ENCODE measurements around the gene SLC13A5.
"Not testable (repeated sequence)": the region's sequence is repeated elsewhere in the genome, so short reads cannot be mapped to it uniquely, and the experiment has no call there.

The SLC13A5 gene

DNA sequence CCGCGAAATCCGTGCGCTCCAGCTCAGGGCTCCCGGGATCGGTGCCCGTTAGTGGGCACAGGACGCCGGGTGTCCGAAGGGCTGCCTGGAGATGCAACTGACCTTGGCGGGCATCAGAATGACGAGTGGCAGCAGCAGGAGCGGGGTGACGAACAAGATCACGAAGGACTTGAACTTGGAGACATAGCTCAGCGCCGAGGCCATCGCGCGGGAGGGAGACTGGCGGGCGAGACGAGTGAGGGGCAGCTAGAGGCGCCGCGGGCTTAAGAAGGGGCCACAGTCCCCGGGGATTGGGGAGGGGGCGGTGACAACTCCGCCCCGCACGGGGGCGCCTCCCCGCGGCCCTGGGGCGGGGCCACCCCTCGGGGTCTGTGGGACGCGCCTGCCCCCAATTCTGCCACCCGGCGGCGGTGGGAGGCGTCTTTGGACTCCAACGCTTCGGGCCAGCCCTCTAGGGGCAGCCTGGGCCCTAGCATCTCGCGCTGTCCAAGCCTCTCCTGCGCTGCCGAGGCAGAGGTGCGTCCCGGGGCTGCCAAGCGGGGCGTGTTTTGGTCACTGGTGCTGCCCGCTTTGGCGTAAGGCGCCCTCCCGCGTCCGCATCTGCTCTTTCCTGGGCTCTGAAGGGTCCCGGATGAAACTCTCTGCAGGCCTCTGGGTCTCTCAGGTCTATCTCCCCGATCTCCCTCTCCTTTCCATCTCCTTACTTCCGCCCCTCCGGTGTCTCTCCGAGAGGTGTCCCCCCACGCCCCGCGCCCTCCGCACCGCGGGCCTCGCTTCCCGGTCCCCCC is at the start of gene SLC13A5:
TSS of gene SLC13A5 (minus strand) at position 240 of the 788 bp plus-strand sequence. CDS start at position 204, 36 bp downstream.
- no peak for DNase-seq (ENCODE audit: low read depth)

GRCh38 chr17:6761779-6762178 is 48.6 kb upstream of the SLC13A5 start:
- DNase-seq (ENCODE audit: low read depth) = no peak

DNA sequence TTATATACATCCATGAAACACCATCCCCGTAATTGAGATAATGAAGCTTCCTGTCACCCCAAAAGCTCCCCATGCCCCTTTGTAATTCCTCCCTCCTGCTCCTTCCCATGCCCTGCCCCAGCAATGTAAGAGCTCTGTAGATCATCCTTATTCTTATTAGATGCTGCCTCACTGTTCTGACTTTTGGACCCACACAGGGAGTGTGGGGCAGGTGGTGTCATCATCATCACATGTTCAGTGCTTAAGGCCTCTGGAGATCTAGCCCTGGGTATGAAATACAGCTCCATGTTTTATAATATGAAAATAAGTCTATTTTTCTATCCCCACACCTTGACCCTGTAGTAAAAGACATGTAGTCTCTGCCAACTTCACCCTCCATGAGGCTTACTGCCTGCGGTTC is 44.6 kb upstream of the SLC13A5 start:
- no peak for DNase-seq (ENCODE audit: low read depth)

GRCh38 chr17:6756425-6757031 is 43.4 kb upstream of the SLC13A5 start:
- no peak for DNase-seq (ENCODE audit: low read depth)

DNA sequence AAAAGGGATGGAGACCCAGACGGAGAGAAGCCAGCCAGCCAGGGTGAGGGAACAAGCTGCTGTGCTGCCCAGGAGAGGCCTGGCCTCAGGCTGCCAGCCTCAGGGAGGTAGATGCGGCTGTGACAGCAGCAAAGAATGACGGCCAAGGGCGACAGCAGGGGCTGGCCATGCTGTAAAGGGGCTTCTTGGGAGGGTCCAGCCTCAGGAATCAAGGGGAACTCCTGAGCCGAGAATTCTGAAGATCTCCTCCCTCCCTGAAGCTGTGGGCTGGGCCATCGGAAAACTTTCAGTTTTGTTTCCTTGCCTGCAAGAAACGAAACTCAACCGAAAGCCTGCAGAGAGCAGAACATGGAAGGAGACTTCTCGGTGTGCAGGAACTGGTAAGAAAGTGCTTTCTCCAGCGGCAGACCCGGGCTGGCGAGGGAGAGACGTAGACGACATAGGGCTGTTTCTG is 42.6 kb upstream of the SLC13A5 start, which contains the start of gene XAF1:
TSS of gene XAF1 (plus strand) at position 316 of the 454 bp plus-strand sequence. CDS start at position 349, 33 bp downstream.
- peak; percentile 30 for DNase-seq (ENCODE audit: low read depth)

GRCh38 chr17:6755281-6755680 is 42.1 kb upstream of the SLC13A5 start:
- DNase-seq (ENCODE audit: low read depth) = no peak

DNA sequence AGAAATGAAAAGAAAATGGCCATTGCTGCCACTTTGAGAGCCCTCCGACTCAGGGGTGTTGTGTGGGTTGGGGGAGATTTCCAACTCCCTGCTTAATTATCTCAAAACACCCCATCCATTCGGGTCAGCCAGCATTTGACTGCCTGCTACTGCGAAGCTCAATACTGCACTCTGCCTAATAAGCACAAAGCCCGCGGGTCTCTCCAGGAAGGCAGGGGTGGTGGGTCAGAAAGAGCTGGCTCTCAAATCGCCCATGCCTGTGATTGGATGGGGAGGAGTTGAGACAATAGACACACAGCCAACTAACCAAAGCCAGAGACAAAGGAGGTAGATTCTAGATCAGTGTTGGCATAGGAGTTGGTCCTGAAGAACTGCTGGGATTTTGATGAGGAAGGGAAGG is 40.4 kb upstream of the SLC13A5 start:
- no peak for DNase-seq (ENCODE audit: low read depth)

- DNase-seq (ENCODE audit: low read depth) = peak; percentile 30
Measured at GRCh38 chr17:6753006-6753445, 39.9 kb upstream of the SLC13A5 start.

DNA sequence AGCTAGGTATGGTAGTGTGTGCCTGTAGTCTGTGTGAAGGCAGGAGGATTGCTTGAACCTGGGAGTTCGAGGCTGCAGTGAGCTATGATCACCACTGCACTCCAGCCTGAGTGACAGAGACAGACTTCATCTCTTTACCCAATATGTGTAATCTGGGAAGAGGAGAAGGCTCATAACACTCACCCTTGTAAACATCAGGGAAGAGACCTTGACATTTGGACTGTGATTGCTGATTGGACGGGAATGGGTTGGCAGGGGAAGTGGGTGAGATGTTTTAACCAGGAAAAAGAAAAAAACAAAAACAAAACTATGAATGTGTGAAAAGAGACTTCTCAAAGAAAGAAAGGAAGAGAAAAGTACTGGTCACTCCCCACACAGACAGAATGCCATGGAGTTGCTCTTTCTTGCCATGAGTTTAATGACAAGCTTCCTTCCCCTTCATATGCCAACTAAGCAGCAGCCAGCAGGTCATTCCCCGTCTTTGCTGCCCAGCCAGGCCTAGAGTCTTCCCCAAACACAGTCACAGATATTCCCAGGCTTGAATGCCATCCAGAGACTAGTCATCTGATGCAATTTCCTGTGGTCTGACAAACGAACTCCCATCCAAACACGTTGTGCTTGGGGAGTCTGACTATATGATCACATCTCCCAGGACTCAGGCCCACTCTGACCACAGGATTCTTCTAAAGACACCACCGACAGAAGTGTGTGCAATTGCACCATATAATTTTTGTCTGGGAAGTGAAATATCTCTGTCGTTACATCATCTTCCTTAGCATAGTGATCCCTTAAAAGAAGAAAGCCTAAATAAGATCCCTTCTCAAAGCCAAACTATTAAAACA is 39.1 kb upstream of the SLC13A5 start:
- DNase-seq (ENCODE audit: low read depth) = no peak

DNA sequence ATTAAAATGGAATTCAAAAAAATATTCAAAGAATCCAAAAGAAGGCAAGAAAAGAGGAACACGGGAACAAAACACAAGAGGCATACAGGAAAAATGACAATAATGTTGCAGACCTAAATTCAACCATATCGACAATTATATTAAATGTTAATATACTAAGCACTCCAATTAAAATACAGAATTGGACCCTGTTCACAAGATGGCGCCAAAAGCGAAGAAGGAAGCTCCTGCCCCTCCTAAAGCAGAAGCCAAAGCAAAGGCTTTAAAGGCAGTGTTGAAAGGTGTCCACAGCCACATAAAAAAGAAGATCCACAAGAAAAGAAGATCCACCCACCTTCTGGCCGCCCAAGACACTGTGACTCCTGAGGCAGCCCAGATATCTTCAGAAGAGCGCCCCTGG is 36.4 kb upstream of the SLC13A5 start:
- no peak for DNase-seq (ENCODE audit: low read depth)

DNA sequence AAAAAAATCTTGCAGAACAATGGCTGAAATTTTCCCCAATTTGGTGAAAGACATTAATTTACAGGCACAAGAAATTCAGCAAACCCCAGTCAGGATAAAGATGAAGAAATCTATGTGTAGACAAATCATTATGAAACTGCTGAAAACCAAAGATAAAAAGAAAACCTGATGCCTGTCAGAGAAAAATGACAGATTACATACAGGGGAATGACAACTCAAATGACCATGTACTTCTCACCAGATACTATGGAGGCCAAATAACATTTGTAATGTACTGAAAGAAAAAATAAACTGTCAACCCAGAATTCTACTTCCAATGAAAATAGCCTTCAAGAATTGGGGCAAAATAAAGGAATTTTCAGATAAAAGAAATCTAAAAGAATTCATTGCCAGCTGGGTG is 35.4 kb upstream of the SLC13A5 start:
- no peak for DNase-seq (ENCODE audit: low read depth)

- DNase-seq (ENCODE audit: low read depth) = not testable (repeated sequence)
Measured at GRCh38 chr17:6746665-6747064, 33.5 kb upstream of the SLC13A5 start.

DNA sequence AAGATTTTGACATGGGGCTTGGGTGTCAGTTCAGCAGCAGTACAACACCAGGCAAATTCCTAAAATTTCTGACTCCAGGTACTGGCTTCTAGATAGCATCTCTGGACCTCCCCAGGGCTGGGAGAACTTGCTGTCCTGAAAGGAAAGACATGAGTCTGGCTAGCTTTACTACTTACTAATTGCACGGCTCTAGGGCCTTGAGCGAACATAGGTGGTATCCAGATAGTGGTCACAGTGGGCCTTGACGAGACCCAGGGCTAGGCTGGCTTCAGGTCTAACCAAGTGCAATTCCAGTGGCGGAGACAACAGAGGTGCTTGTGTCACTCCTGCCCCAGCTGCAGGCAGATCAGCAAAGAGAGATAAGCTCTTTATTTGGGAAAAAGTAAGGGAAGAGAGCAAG is 16.4 kb upstream of the SLC13A5 start:
- DNase-seq (ENCODE audit: low read depth) = no peak

DNA sequence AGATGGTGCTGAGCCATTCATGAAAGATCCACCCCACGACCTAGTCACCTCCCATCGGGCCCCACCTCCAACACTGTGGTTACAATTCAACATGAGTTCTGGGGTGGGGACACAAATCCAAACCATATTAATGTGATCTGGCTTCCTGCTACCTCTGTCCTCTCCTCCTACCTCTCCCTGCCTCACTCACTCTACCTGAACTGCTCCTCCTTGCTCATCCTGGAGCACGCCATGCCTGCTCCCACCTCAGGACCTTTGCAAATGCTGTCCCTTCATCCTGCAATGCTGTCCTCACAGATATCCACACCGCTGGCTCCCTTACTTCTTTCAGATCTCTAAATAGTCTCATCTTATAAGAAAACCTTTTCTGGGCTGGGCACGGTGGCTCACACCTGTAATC is 10.8 kb upstream of the SLC13A5 start:
- DNase-seq (ENCODE audit: low read depth) = no peak

DNA sequence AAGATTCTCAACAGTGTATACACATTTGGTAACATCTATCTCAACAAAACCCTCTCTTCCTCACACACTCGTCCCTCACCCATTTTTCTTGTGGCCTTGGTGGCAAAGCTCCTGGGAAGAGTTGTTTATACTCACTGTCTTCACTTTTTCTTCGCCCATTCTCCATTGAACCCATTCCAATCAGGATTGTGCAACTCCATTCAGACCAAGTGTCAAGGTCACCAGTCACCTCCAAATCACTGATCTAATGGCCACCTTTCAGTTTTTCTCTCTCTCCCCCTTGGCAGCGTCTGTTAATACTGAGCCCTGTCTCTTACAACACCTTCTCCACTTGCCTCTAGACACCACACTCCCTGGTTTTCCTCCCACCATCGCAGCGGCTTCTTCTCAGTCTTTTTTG is 8.6 kb upstream of the SLC13A5 start:
- no peak for DNase-seq (ENCODE audit: low read depth)

GRCh38 chr17:6716736-6717135 is 3.6 kb upstream of the SLC13A5 start:
- DNase-seq (ENCODE audit: low read depth) = no peak

GRCh38 chr17:6714315-6714874 is 1.2 kb upstream of the SLC13A5 start:
- no peak for DNase-seq (ENCODE audit: low read depth)

DNA sequence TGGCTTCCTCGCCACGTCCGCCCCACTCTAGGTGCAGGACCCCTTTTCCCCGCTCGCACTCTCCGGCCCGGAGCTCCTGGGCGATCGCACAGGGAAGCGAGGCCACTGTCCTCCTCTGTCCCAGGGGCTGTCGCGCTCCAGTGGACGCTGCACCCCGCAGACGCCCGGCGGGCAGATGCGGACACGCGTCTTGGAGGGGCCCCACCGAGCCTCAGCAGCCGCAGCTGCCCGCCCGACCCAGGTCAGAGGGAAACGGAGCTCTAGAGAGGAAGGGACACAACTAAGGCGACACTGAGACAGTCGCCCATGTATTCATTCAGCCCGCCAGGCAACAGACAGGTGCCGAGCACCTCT is 726 bp upstream of the SLC13A5 start:
- no peak for DNase-seq (ENCODE audit: low read depth)

- DNase-seq (ENCODE audit: low read depth) = no peak
Measured at GRCh38 chr17:6712854-6713129, 377 bp downstream of the SLC13A5 start.

DNA sequence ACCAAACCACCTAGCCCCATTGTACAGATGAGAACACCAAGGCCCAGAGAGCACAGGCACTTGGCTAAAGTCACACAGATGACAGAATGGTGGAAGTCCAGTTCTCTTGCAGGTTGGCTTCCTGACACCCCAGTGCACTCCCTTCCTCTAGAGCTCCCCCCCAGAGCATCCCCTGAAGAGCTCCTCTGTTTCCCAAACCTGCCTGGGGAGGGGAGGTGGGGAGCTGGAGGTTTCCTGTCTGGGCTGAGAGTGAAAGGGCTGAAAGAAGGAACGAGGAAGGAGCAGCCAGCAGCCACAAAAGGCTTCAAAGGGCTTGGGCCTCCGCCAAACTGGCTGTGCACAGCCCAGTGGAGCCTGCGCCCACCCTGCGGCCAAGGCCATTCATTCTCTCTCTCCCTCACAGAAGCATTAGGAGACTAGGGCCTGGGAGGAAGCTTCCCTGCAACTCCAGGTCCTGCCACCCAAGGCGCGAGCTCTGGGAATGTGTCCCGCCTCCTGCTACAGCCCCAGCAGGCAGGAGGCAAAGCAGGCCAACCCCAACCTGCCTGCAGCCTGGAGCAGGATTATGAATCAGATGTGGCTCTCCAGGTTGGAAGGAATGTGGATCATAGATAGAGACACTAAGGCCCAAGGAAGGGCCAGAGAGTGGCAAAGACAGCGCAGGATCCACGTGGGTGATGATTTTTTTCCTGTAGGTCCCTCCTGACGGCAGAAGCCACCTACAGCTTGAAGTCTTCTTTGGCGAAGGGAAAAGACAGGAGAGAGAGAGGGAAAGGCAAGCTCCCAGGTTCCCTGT is 913 bp downstream of the SLC13A5 start:
- DNase-seq (ENCODE audit: low read depth) = no peak

- DNase-seq (ENCODE audit: low read depth) = no peak
Measured at GRCh38 chr17:6711681-6712057, 1.5 kb downstream of the SLC13A5 start.
